WERI-Rb-1 (cell line): Measurements from ENCODE around the gene SLC39A10.

Source experiments
- DNase-seq: peaks from one replicate; pipeline ENCODE4 v3.0.0-alpha.2; 2020
- H3K27ac ChIP-seq: fragments of 250-450 bp; sonication (Bioruptor Pico); 2 replicates; pipeline ENCODE4 v1.5.1; 2020; ENCODE audit warnings: mild to moderate bottlenecking, moderate library complexity
- H3K27me3 ChIP-seq: fragments of 250-450 bp; sonication (Bioruptor Pico); 2 replicates; pipeline ENCODE4 v1.5.1; 2021; ENCODE audit warnings: mild to moderate bottlenecking, low read depth, moderate library complexity; ENCODE audit not compliant: insufficient read depth, severe bottlenecking
- H3K36me3 ChIP-seq: fragments of 250-450 bp; sonication (Bioruptor Pico); 2 replicates; pipeline ENCODE4 v1.5.1; 2020; ENCODE audit warnings: mild to moderate bottlenecking, moderate library complexity
- H3K4me3 ChIP-seq: 2 replicates; pipeline ENCODE4 v1.5.1; 2011; ENCODE audit warnings: low read depth, mild to moderate bottlenecking, control low read depth, low read length
- H3K9me3 ChIP-seq: fragments of 250-450 bp; sonication (Bioruptor Pico); 2 replicates; pipeline ENCODE4 v1.5.1; 2021; ENCODE audit warnings: mild to moderate bottlenecking, moderate library complexity; ENCODE audit not compliant: severe bottlenecking
- TF ChIP-seq, protein P1 (sequence below): IDR thresholded peaks from 2 replicates; pipeline ENCODE4 v1.5.1; 2011; ENCODE audit warnings: low read depth, mild to moderate bottlenecking, control low read depth, inconsistent platforms, low read length

Gene SLC39A10

DNA sequence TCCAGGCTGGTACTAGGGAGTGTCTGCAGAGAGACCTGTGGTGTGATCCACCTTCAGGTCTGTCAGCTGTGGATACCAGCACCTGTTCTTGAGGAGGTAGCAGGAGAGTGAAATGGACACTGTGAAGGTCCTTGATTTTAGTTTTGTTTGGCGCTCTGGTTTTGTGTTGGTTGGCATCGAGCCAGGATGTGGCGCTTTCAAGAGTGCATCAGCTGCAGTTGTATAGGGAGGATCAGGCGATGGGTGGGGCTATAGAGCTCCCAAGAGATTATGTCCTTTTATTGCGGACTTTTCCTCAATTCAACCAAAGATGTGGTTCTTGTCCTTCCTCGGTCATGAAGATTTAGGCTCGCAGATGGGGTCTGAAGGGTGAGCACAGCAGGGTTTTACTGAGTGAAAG is 37.5 kb downstream of the SLC39A10 start:
- Histone ChIP-seq H3K36me3 (no peaks in the 10 kb centered on the region), H3K27ac (no peak overlapping the region), H3K27me3 (no peaks in the 10 kb centered on the region), H3K9me3 (no peaks in the 10 kb centered on the region), H3K4me3 (no peak overlapping the region)
- TF ChIP-seq, protein P1, sequence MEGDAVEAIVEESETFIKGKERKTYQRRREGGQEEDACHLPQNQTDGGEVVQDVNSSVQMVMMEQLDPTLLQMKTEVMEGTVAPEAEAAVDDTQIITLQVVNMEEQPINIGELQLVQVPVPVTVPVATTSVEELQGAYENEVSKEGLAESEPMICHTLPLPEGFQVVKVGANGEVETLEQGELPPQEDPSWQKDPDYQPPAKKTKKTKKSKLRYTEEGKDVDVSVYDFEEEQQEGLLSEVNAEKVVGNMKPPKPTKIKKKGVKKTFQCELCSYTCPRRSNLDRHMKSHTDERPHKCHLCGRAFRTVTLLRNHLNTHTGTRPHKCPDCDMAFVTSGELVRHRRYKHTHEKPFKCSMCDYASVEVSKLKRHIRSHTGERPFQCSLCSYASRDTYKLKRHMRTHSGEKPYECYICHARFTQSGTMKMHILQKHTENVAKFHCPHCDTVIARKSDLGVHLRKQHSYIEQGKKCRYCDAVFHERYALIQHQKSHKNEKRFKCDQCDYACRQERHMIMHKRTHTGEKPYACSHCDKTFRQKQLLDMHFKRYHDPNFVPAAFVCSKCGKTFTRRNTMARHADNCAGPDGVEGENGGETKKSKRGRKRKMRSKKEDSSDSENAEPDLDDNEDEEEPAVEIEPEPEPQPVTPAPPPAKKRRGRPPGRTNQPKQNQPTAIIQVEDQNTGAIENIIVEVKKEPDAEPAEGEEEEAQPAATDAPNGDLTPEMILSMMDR: no peak
- DNase-seq: no peak

DNA sequence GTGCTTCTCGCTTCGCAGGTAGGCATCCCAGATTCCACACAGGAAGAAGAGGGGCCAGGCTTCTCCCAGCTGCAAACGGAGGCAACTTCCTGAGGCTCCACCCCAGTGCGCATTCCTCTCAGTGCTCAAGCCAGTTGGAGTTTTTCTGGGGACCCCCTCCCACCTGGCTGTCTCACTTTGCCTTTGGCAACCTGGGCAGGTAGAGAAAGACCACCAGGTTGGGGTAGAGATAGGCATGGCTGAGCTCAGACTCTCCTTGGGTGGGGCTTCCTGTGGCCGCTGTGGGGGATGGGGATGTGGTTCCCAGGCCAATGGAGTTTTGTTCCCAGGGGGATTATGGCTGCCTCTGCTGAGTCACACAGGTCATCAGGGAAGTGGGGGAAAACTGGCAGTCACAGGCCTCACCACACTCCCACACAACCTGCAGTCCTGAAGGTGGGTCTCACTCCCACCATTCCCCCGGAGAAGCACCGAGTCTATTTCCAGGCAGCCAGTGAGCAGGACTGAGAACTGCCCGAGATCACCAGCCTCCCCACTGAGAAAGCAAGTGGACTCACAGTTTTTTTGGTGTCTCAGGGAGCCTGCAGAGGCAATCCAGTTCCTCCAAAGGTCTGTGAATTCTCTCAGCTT is 38.1 kb downstream of the SLC39A10 start:
- Histone ChIP-seq H3K36me3 (no peaks in the 10 kb centered on the region), H3K27ac (no peak overlapping the region), H3K27me3 (no peaks in the 10 kb centered on the region), H3K4me3 (no peak overlapping the region), H3K9me3 (no peaks in the 10 kb centered on the region)
- TF ChIP-seq, protein P1: no peak
- DNase-seq: no peak

DNA sequence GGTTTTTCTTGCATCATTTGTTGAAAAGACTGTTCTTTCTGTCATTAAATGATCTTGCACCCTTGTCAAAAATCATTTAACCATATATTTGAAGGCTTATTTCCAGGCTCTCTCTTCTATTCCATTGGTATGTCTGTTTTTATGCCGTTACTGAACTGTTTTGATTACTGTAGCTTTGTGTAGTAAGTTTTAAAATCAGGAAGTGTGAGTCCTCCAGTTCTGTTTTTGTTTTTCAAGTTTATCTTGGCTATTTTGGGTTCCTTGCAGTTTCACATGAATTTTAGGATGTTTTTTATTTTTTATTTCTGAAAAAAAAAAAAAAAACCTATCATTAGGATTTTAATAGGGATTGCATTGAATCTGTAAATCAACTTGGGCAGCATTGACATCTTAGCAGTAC is 39.0 kb downstream of the SLC39A10 start:
- no peak overlapping the region for H3K4me3 ChIP-seq

DNA sequence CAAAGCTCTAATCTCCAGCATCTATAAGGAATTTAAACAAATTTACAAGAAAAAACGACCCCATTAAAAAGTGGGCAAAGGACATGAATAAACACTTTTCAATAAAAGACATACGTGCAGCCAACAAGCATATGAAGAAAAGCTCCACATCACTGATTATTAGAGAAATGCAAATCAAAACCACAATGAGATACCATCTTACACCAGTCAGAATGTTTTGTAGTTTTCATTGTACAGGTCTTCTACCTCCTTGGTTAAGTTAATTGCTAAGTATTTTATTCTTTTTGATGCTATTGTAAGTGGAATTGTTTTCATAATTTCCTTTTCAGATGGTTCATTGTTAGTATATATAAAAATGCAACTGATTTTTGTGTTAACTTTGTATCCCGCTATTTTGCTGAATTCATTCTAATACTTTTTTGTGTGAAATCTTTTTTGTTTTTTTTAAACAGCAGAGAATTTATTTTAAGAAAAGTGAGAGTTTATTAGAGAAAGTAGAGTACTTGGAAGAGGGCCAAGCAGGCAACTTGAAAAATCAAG is 40.7 kb downstream of the SLC39A10 start:
- Histone ChIP-seq H3K36me3 (no peaks in the 10 kb centered on the region), H3K9me3 (peaks cover 2% of the 10 kb centered on the region), H3K4me3 (no peak overlapping the region), H3K27me3 (no peaks in the 10 kb centered on the region), H3K27ac (no peak overlapping the region)
- no peak for DNase-seq
- TF ChIP-seq, protein P1: no peak

More for the DNA sequence above, 39.0 kb downstream of the SLC39A10 start:
- TF ChIP-seq, protein P1: no peak
- H3K36me3 ChIP-seq: no peaks in the 10 kb centered on the region
- H3K27me3 ChIP-seq: no peaks in the 10 kb centered on the region
- no peak overlapping the region for H3K27ac ChIP-seq
- H3K9me3 ChIP-seq: peaks cover 2% of the 10 kb centered on the region
- DNase-seq: no peak

DNA sequence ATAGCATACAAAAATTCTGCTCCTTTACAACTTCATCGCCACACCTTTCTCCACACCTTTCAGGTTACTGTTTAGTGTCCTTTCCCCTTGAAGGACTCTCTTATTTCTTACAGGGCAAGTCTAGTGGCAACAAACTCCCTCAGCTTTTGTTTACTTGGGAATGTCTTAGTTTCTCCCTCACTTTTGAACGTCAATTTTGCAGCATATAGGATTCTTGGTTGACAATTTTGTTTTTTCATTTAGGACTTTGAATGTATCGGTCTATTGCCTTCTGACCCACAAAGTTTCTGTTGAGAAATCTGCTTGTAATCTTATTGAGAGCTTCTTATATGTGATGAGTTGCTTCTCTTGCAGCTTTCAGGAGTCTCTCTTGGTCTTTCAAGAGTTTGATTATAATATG is 43.5 kb downstream of the SLC39A10 start:
- TF ChIP-seq, protein P1: no peak
- H3K27me3 ChIP-seq: no peaks in the 10 kb centered on the region
- H3K9me3 ChIP-seq: peaks cover 2% of the 10 kb centered on the region
- no peak overlapping the region for H3K4me3 ChIP-seq
- H3K36me3 ChIP-seq: no peaks in the 10 kb centered on the region
- H3K27ac ChIP-seq: no peak overlapping the region
- DNase-seq: no peak
